HepG2 (cell line): Measurements from ENCODE around the gene ANKS4B. TPM values are rescaled to one million over a fixed set of nuclear protein-coding genes. Genes with fewer than 3 reads are reported as not detected.

Source experiments
- AHR ChIP-seq: IDR thresholded peaks from 2 replicates; pipeline ENCODE4 v1.6.1; 2018; ENCODE audit warnings: missing genetic modification reagents, missing compliant biosample characterization
- BCL6 ChIP-seq: IDR thresholded peaks from 2 replicates; pipeline ENCODE4 v1.6.1; 2016; ENCODE audit warnings: missing genetic modification reagents, missing compliant biosample characterization
- ELF3 ChIP-seq: IDR thresholded peaks from 2 replicates; pipeline ENCODE4 v1.6.1; 2016; ENCODE audit warnings: missing genetic modification reagents, missing compliant biosample characterization
- HNRNPL ChIP-seq: fragments of 200-400 bp; formaldehyde crosslinking; IDR thresholded peaks from 2 replicates; pipeline ENCODE4 v1.6.1; 2017; ENCODE audit warnings: mild to moderate bottlenecking, low read depth, low read length
- JUN ChIP-seq: sonication (generic); formaldehyde crosslinking; IDR thresholded peaks from 2 replicates; pipeline ENCODE4 v1.4.0; 2020; ENCODE audit warnings: mild to moderate bottlenecking, missing genetic modification reagents
- KLF16 ChIP-seq, 2 experiments: sonication (generic) in 1 of 2; formaldehyde crosslinking in 1 of 2; IDR thresholded peaks; 2 replicates each; pipeline versions ENCODE4 v1.6.1 to v1.8.0; 2016 to 2023; ENCODE audit warnings: missing genetic modification reagents in 2 of 2, missing compliant biosample characterization in 1 of 2
- KMT2A ChIP-seq: sonication (generic); formaldehyde crosslinking; IDR thresholded peaks from 2 replicates; pipeline ENCODE4 v1.4.0; 2020; ENCODE audit warnings: missing genetic modification reagents
- MEF2D ChIP-seq: sonication (generic); formaldehyde crosslinking; IDR thresholded peaks from 2 replicates; pipeline ENCODE4 v1.5.1; 2020; ENCODE audit warnings: mild to moderate bottlenecking, missing genetic modification reagents
- MIER3 ChIP-seq: IDR thresholded peaks from 2 replicates; pipeline ENCODE4 v1.6.1; 2016; ENCODE audit warnings: missing compliant biosample characterization, borderline replicate concordance
- RBM39 ChIP-seq: fragments of 200-400 bp; formaldehyde crosslinking; IDR thresholded peaks from one replicate; pipeline ENCODE4 v1.6.1; 2018; ENCODE audit warnings: antibody characterized with exemption, mild to moderate bottlenecking, low read depth, low read length; ENCODE audit not compliant: poor library complexity, severe bottlenecking
- ZNF549 ChIP-seq: sonication (generic); formaldehyde crosslinking; IDR thresholded peaks from 2 replicates; pipeline ENCODE4 v1.5.0; 2020; ENCODE audit warnings: missing genetic modification reagents
- polyA plus RNA-seq, 8 experiments: library from polyadenylated mRNA; depleted of rRNA in 3 of 8; stranded (reverse) in 7 of 8; unstranded in 1 of 8; fragments of >200 nt; fragmentation: Illumina TruSeq in 4 of 8; extraction: Trizol in 4 of 8; gene quantifications; 2 replicates each; pipeline versions ENCODE4 v1.2.1 to v1.2.3, GENCODE V29; 2011 to 2016; ENCODE audit warnings: low read depth in 4 of 8, missing spikeins in 1 of 8, mixed read lengths in 1 of 8; ENCODE audit not compliant: insufficient read depth in 1 of 8
- total RNA-seq, 5 experiments: library from RNA; depleted of rRNA; stranded (reverse); fragments of >200 nt; fragmentation: Illumina TruSeq; extraction: Trizol; gene quantifications; 2 replicates each; pipeline ENCODE4 v1.2.3, GENCODE V29; 2016; ENCODE audit warnings: low read depth in 1 of 5
- TF ChIP-seq, protein P1 (sequence below): sonication (generic); formaldehyde crosslinking; IDR thresholded peaks from 2 replicates; pipeline ENCODE4 v1.4.0; 2020; ENCODE audit warnings: missing genetic modification reagents
- TF ChIP-seq, protein P2 (sequence below): sonication (generic); formaldehyde crosslinking; IDR thresholded peaks from 2 replicates; pipeline ENCODE4 v1.5.1; 2020; ENCODE audit warnings: missing genetic modification reagents, mild to moderate bottlenecking, borderline replicate concordance
- TF ChIP-seq, protein P3 (sequence below): sonication (generic); formaldehyde crosslinking; IDR thresholded peaks from 2 replicates; pipeline ENCODE4 v1.8.0; 2022; ENCODE audit warnings: missing genetic modification reagents, mild to moderate bottlenecking, moderate library complexity, borderline replicate concordance
- TF ChIP-seq, protein P4 (sequence below): sonication (generic); formaldehyde crosslinking; IDR thresholded peaks from 2 replicates; pipeline ENCODE4 v1.4.0; 2020; ENCODE audit warnings: mild to moderate bottlenecking, missing genetic modification reagents
- TF ChIP-seq, protein P5 (sequence below): sonication (generic); formaldehyde crosslinking; conservative IDR thresholded peaks from 2 replicates; pipeline ENCODE4 v1.5.0; 2020; ENCODE audit warnings: missing genetic modification reagents
- TF ChIP-seq, protein P6 (sequence below): sonication (generic); formaldehyde crosslinking; IDR thresholded peaks from 2 replicates; pipeline ENCODE4 v1.4.0; 2020; ENCODE audit warnings: missing genetic modification reagents

Gene ANKS4B
- total and polyA plus RNA-seq, 2 of the 13 experiments (the other 11 are each of a cell fraction or from before 2014, with no cell fraction given) = 6.5 to 30.0 TPM

DNA sequence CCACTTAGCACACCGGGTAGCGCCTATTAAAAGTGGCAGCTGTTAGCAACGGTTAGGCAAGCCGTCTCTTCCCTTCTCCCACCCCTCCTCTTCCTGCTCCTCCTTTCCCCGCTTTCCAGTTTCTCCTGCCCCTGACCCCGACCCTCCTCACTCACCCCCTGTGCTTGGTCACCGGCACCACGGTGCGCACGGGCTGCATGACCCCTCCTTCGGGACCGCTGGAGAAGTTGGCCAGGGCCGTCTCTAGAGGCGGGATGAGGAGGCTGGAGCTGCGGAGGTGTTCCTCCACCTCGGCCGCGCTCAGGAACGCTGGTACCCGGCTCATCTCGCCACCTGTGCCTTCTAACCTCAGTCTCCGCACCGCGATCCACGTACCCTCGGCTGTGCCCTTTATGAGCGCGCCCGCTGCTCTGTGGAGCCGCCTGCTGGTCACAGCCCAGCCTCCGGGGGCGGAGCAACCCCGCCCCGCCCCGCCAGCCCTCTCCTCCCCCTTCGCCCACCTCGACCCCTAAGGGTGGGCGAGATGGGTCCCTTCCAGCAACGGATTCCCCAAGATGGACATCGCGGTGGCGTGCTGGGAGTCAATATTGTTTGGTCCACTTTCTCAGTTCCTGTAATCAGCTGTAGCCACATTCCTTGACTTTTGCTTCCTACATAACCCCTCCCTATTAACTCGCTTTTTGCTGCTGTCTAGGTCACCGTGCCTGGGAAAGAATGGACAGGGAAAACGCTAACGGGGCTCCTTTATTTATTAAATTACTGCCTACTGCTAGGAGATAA is 44.6 kb downstream of the ANKS4B start, which contains the start of gene CRYM (continued):
- TF ChIP-seq KMT2A (CRISPR knock-in tag) = no peak
- peak; percentile 27; the same call in 1 of the 2 replicates for TF ChIP-seq JUN (CRISPR knock-in tag)
- TF ChIP-seq, protein P1, sequence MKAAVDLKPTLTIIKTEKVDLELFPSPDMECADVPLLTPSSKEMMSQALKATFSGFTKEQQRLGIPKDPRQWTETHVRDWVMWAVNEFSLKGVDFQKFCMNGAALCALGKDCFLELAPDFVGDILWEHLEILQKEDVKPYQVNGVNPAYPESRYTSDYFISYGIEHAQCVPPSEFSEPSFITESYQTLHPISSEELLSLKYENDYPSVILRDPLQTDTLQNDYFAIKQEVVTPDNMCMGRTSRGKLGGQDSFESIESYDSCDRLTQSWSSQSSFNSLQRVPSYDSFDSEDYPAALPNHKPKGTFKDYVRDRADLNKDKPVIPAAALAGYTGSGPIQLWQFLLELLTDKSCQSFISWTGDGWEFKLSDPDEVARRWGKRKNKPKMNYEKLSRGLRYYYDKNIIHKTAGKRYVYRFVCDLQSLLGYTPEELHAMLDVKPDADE = no peak
- TF ChIP-seq RBM39 = peak; percentile 81
- TF ChIP-seq, protein P2, sequence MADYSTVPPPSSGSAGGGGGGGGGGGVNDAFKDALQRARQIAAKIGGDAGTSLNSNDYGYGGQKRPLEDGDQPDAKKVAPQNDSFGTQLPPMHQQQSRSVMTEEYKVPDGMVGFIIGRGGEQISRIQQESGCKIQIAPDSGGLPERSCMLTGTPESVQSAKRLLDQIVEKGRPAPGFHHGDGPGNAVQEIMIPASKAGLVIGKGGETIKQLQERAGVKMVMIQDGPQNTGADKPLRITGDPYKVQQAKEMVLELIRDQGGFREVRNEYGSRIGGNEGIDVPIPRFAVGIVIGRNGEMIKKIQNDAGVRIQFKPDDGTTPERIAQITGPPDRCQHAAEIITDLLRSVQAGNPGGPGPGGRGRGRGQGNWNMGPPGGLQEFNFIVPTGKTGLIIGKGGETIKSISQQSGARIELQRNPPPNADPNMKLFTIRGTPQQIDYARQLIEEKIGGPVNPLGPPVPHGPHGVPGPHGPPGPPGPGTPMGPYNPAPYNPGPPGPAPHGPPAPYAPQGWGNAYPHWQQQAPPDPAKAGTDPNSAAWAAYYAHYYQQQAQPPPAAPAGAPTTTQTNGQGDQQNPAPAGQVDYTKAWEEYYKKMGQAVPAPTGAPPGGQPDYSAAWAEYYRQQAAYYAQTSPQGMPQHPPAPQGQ (CRISPR knock-in tag) = no peak
- peak; percentile 74 for TF ChIP-seq ELF3 (CRISPR knock-in tag)
- peak in 1 of 2 experiments; percentile 88; a peak in 2 of 4 replicates for TF ChIP-seq KLF16 (CRISPR knock-in tag; IDR thresholded peaks at IDR 0.05)
- peak; percentile 70 for TF ChIP-seq BCL6 (CRISPR knock-in tag)
- TF ChIP-seq HNRNPL = peak; percentile 93
- TF ChIP-seq MIER3 (CRISPR knock-in tag) = peak; percentile 34; the same call in 1 of the 2 replicates
- peak; percentile 55; the same call in 1 of the 2 replicates for TF ChIP-seq MEF2D (CRISPR knock-in tag)
- peak; percentile 79; the same call in 1 of the 2 replicates for TF ChIP-seq AHR (CRISPR knock-in tag)
- no peak for TF ChIP-seq ZNF549 (CRISPR knock-in tag)
- TF ChIP-seq, protein P3, sequence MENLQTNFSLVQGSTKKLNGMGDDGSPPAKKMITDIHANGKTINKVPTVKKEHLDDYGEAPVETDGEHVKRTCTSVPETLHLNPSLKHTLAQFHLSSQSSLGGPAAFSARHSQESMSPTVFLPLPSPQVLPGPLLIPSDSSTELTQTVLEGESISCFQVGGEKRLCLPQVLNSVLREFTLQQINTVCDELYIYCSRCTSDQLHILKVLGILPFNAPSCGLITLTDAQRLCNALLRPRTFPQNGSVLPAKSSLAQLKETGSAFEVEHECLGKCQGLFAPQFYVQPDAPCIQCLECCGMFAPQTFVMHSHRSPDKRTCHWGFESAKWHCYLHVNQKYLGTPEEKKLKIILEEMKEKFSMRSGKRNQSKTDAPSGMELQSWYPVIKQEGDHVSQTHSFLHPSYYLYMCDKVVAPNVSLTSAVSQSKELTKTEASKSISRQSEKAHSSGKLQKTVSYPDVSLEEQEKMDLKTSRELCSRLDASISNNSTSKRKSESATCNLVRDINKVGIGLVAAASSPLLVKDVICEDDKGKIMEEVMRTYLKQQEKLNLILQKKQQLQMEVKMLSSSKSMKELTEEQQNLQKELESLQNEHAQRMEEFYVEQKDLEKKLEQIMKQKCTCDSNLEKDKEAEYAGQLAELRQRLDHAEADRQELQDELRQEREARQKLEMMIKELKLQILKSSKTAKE = 0 out of 2 replicates have a peak, but pooled peaks have one; percentile 22
- TF ChIP-seq, protein P4, sequence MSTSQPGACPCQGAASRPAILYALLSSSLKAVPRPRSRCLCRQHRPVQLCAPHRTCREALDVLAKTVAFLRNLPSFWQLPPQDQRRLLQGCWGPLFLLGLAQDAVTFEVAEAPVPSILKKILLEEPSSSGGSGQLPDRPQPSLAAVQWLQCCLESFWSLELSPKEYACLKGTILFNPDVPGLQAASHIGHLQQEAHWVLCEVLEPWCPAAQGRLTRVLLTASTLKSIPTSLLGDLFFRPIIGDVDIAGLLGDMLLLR (CRISPR knock-in tag) = peak; percentile 49; the same call in 1 of the 2 replicates
- TF ChIP-seq, protein P5, sequence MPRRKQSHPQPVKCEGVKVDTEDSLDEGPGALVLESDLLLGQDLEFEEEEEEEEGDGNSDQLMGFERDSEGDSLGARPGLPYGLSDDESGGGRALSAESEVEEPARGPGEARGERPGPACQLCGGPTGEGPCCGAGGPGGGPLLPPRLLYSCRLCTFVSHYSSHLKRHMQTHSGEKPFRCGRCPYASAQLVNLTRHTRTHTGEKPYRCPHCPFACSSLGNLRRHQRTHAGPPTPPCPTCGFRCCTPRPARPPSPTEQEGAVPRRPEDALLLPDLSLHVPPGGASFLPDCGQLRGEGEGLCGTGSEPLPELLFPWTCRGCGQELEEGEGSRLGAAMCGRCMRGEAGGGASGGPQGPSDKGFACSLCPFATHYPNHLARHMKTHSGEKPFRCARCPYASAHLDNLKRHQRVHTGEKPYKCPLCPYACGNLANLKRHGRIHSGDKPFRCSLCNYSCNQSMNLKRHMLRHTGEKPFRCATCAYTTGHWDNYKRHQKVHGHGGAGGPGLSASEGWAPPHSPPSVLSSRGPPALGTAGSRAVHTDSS = no peak
- TF ChIP-seq, protein P6, sequence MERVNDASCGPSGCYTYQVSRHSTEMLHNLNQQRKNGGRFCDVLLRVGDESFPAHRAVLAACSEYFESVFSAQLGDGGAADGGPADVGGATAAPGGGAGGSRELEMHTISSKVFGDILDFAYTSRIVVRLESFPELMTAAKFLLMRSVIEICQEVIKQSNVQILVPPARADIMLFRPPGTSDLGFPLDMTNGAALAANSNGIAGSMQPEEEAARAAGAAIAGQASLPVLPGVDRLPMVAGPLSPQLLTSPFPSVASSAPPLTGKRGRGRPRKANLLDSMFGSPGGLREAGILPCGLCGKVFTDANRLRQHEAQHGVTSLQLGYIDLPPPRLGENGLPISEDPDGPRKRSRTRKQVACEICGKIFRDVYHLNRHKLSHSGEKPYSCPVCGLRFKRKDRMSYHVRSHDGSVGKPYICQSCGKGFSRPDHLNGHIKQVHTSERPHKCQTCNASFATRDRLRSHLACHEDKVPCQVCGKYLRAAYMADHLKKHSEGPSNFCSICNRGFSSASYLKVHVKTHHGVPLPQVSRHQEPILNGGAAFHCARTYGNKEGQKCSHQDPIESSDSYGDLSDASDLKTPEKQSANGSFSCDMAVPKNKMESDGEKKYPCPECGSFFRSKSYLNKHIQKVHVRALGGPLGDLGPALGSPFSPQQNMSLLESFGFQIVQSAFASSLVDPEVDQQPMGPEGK = peak; percentile 92
